ENCODE measurements around the gene SLC19A1.

Gene SLC19A1

GRCh38 chr21:45460611-45461368 is 81.5 kb downstream of the SLC19A1 start:
- H3K27ac ChIP-seq, result no peak overlapping the region
- TF ChIP-seq, protein P1, sequence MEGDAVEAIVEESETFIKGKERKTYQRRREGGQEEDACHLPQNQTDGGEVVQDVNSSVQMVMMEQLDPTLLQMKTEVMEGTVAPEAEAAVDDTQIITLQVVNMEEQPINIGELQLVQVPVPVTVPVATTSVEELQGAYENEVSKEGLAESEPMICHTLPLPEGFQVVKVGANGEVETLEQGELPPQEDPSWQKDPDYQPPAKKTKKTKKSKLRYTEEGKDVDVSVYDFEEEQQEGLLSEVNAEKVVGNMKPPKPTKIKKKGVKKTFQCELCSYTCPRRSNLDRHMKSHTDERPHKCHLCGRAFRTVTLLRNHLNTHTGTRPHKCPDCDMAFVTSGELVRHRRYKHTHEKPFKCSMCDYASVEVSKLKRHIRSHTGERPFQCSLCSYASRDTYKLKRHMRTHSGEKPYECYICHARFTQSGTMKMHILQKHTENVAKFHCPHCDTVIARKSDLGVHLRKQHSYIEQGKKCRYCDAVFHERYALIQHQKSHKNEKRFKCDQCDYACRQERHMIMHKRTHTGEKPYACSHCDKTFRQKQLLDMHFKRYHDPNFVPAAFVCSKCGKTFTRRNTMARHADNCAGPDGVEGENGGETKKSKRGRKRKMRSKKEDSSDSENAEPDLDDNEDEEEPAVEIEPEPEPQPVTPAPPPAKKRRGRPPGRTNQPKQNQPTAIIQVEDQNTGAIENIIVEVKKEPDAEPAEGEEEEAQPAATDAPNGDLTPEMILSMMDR (IDR thresholded peaks at IDR 0.05), result no peak
- H3K36me3 ChIP-seq, result no peaks in the 10 kb centered on the region
- no peaks in the 10 kb centered on the region for H3K4me1 ChIP-seq (ENCODE audit: control insufficient read depth in 1 of 2, insufficient read depth in 1 of 2, low read depth in 1 of 2, low read length in 1 of 2)
- H3K9me3 ChIP-seq, result no peaks in the 10 kb centered on the region
- peaks cover 35% of the 10 kb centered on the region for H3K27me3 ChIP-seq
- no peak overlapping the region for H3K4me3 ChIP-seq (ENCODE audit: low read depth in 1 of 2, low read length in 1 of 2)

DNA sequence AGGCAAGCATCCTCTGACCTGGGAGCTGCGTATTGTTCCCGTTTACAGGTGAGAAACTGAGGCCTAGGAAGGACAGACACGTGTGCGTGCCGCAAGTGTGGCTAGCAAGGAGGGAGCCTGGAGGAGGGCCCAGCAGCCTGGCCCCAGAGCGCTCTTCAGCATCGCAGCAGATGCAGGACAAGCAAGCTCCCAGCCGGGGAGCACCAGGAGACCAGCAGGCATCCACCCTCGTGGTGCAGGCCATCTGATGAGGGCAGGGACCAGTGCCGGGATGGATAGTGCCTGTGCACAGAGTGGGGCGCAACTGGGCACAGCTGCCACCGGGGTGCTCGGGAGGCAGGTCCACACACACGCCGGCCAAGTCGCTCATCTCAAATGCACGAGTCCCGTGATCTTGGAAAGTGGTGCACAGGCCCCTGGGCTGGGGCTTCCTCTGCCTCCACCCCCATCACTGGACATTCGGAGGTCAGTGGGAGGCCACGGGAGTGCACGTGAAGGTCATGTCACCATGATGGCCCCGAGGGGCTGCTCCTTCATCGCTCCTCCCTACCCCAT is 82.2 kb downstream of the SLC19A1 start:
- Histone ChIP-seq H3K27me3 (peaks cover 41% of the 10 kb centered on the region), H3K4me1 (ENCODE audit: control insufficient read depth in 1 of 2, insufficient read depth in 1 of 2, low read depth in 1 of 2, low read length in 1 of 2) (no peaks in the 10 kb centered on the region), H3K27ac (no peak overlapping the region), H3K4me3 (ENCODE audit: low read depth in 1 of 2, low read length in 1 of 2) (no peak overlapping the region), H3K36me3 (no peaks in the 10 kb centered on the region), H3K9me3 (no peaks in the 10 kb centered on the region)
- TF ChIP-seq, protein P1 (IDR thresholded peaks at IDR 0.05), result no peak

DNA sequence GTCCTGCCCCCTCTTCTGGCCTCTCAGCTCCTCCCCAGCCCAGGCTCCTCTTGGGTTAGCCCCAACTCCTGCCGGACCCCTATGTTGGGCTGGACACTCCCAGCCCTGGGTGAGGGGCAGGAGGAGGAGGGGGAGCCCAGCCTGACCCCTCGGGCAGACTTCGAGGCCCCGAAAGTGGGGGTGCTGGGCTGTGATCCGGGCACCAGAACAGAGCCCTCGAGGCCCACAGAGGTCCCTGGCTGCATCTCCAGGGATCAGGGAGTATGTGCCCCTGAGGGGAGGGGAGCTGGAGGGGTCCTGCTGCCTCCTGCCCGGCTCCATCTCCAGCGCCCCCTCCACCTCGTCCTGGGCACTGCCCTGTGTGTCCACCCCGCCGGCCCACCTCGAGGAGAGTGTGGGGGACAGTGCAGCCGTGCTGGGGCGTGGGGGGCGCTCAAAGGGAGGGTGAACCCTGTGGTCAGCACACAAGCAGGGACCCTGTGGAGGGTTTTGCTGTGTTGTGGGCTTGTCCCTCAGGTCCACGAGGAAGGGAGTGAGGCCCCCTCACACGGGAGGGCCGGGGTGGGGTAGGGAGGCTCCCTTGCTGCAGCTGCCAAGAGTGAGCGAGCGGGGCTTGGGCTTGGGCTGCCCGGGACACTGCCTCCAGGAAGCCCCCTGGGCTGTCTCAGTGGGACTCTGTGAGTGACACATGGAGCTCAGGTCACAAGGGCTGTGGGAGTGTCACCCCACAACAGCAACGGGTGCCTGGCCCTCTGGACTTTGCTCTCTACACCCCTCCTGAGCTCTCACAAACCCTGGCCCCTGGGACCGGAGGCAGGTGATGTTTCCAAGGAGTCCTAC is 82.8 kb downstream of the SLC19A1 start:
- Histone ChIP-seq H3K27me3 (peaks cover 41% of the 10 kb centered on the region), H3K27ac (no peak overlapping the region), H3K4me3 (ENCODE audit: low read depth in 1 of 2, low read length in 1 of 2) (no peak overlapping the region), H3K9me3 (no peaks in the 10 kb centered on the region), H3K36me3 (no peaks in the 10 kb centered on the region), H3K4me1 (ENCODE audit: control insufficient read depth in 1 of 2, insufficient read depth in 1 of 2, low read depth in 1 of 2, low read length in 1 of 2) (no peaks in the 10 kb centered on the region)
- TF ChIP-seq, protein P1 (IDR thresholded peaks at IDR 0.05), result no peak

GRCh38 chr21:45458281-45459170 is 83.7 kb downstream of the SLC19A1 start:
- H3K9me3 ChIP-seq, result no peaks in the 10 kb centered on the region
- no peak overlapping the region for H3K4me3 ChIP-seq (ENCODE audit: low read depth in 1 of 2, low read length in 1 of 2)
- peaks cover 37% of the 10 kb centered on the region for H3K27me3 ChIP-seq
- no peaks in the 10 kb centered on the region for H3K36me3 ChIP-seq
- H3K27ac ChIP-seq, result no peak overlapping the region
- TF ChIP-seq, protein P1 (IDR thresholded peaks at IDR 0.05), result no peak
- no peaks in the 10 kb centered on the region for H3K4me1 ChIP-seq (ENCODE audit: control insufficient read depth in 1 of 2, insufficient read depth in 1 of 2, low read depth in 1 of 2, low read length in 1 of 2)

DNA sequence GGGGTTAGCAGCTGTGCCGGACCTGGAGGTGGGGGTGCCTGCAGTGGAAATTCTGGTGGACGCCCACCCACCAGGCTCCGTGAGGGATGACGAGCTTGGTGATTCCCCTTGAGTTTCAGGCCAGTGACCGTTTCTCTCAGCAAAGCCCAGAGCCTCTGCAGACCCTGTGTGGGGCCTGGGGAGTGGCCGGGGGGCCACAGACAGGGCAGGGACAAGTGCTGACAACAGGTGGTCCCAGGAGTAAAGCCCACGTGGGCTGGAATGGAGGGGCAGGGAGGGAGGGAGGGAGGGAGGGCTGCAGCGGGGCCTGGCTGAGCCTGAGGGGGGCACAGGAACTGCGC is 84.4 kb downstream of the SLC19A1 start:
- Histone ChIP-seq H3K27me3 (peaks cover 29% of the 10 kb centered on the region), H3K4me3 (ENCODE audit: low read depth in 1 of 2, low read length in 1 of 2) (no peak overlapping the region), H3K36me3 (no peaks in the 10 kb centered on the region), H3K9me3 (no peaks in the 10 kb centered on the region), H3K4me1 (ENCODE audit: control insufficient read depth in 1 of 2, insufficient read depth in 1 of 2, low read depth in 1 of 2, low read length in 1 of 2) (no peaks in the 10 kb centered on the region), H3K27ac (no peak overlapping the region)
- TF ChIP-seq, protein P1 (IDR thresholded peaks at IDR 0.05), result no peak

Data from neutrophil (primary cell).